BLaER1 (cell line): ENCODE measurements around the gene AGPAT3.
A peak's percentile ranks its signal among the peaks of the same experiment; 100 is the strongest.

Experiments used
- H3K27ac ChIP-seq: shearing (Covaris generic); formaldehyde crosslinking; 2 replicates; pipeline ENCODE4 v1.8.1; 2022
- H3K27me3 ChIP-seq: shearing (Covaris generic); formaldehyde crosslinking; 2 replicates; pipeline ENCODE4 v1.8.1; 2022
- H3K36me3 ChIP-seq: shearing (Covaris generic); formaldehyde crosslinking; 2 replicates; pipeline ENCODE4 v1.8.1; 2022
- H3K4me1 ChIP-seq: shearing (Covaris generic); formaldehyde crosslinking; 2 replicates; pipeline ENCODE4 v1.8.1; 2022
- H3K4me2 ChIP-seq: shearing (Covaris generic); formaldehyde crosslinking; 2 replicates; pipeline ENCODE4 v1.8.1; 2022
- H3K4me3 ChIP-seq: shearing (Covaris generic); formaldehyde crosslinking; 2 replicates; pipeline ENCODE4 v1.8.1; 2022
- H3K9ac ChIP-seq: shearing (Covaris generic); formaldehyde crosslinking; 2 replicates; pipeline ENCODE4 v1.8.1; 2022
- H3K9me3 ChIP-seq: shearing (Covaris generic); formaldehyde crosslinking; 2 replicates; pipeline ENCODE4 v1.8.1; 2022
- H4K20me1 ChIP-seq: shearing (Covaris generic); formaldehyde crosslinking; 2 replicates; pipeline ENCODE4 v1.8.1; 2022
- Cebpa-rat ChIP-seq: shearing (Covaris generic); IDR thresholded peaks from 2 replicates; pipeline ENCODE4 v1.8.1; 2022

AGPAT3 gene

GRCh38 chr21:43937891-43938309 is 72.9 kb downstream of the AGPAT3 start:
- Histone ChIP-seq H3K9me3 (no peaks in the 10 kb centered on the region), H3K4me2 (peak overlapping the region; percentile 98; the same call in 1 of the 2 replicates), H4K20me1 (peaks cover 99% of the 10 kb centered on the region), H3K4me1 (peaks cover 28% of the 10 kb centered on the region), H3K27me3 (no peaks in the 10 kb centered on the region), H3K9ac (no peak overlapping the region), H3K36me3 (peaks cover 9% of the 10 kb centered on the region; the same call in 1 of the 2 replicates), H3K27ac (no peak overlapping the region), H3K4me3 (no peak overlapping the region)
- no peak for TF ChIP-seq Cebpa-rat

- Histone ChIP-seq H4K20me1 (peaks cover 99% of the 10 kb centered on the region), H3K27me3 (no peaks in the 10 kb centered on the region), H3K36me3 (peaks cover 9% of the 10 kb centered on the region; the same call in 1 of the 2 replicates), H3K4me1 (peaks cover 29% of the 10 kb centered on the region), H3K4me2 (peak overlapping the region; percentile 98), H3K4me3 (peak overlapping the region; percentile 60), H3K9me3 (no peaks in the 10 kb centered on the region), H3K9ac (0 out of 2 replicates have a peak overlapping the region, but pooled peaks have one; percentile 46), H3K27ac (peak overlapping the region; percentile 52; the same call in 1 of the 2 replicates)
- TF ChIP-seq Cebpa-rat = no peak
Measured at GRCh38 chr21:43938751-43939442, 73.9 kb downstream of the AGPAT3 start.

- Histone ChIP-seq H3K27ac (no peak overlapping the region), H4K20me1 (peaks cover 99% of the 10 kb centered on the region), H3K4me3 (no peak overlapping the region), H3K9me3 (no peaks in the 10 kb centered on the region), H3K36me3 (peaks cover 9% of the 10 kb centered on the region; the same call in 1 of the 2 replicates), H3K4me1 (peaks cover 37% of the 10 kb centered on the region), H3K4me2 (peak overlapping the region; percentile 98), H3K9ac (no peak overlapping the region), H3K27me3 (no peaks in the 10 kb centered on the region)
- TF ChIP-seq Cebpa-rat = no peak
Measured at GRCh38 chr21:43939443-43940328, 74.7 kb downstream of the AGPAT3 start.

- Histone ChIP-seq H3K9me3 (no peaks in the 10 kb centered on the region), H3K4me1 (peaks cover 41% of the 10 kb centered on the region)
- no peak for TF ChIP-seq Cebpa-rat
Measured at GRCh38 chr21:43940329-43941050, 75.5 kb downstream of the AGPAT3 start.

GRCh38 chr21:43942201-43942600 is 77.2 kb downstream of the AGPAT3 start:
- no peaks in the 10 kb centered on the region; the same call in 1 of the 2 replicates for H3K27me3 ChIP-seq
- H3K4me3 ChIP-seq = no peak overlapping the region
- H3K9me3 ChIP-seq = no peaks in the 10 kb centered on the region
- H3K9ac ChIP-seq = no peak overlapping the region
- H4K20me1 ChIP-seq = peaks cover 99% of the 10 kb centered on the region
- H3K4me2 ChIP-seq = no peak overlapping the region
- peaks cover 14% of the 10 kb centered on the region; the same call in 1 of the 2 replicates for H3K36me3 ChIP-seq
- peaks cover 37% of the 10 kb centered on the region for H3K4me1 ChIP-seq
- H3K27ac ChIP-seq = no peak overlapping the region
- TF ChIP-seq Cebpa-rat = no peak

More at GRCh38 chr21:43940329-43941050, 75.5 kb downstream of the AGPAT3 start:
- peaks cover 99% of the 10 kb centered on the region for H4K20me1 ChIP-seq
- H3K4me2 ChIP-seq = no peak overlapping the region
- H3K4me3 ChIP-seq = no peak overlapping the region
- no peaks in the 10 kb centered on the region for H3K27me3 ChIP-seq
- H3K9ac ChIP-seq = no peak overlapping the region
- peaks cover 9% of the 10 kb centered on the region; the same call in 1 of the 2 replicates for H3K36me3 ChIP-seq
- H3K27ac ChIP-seq = no peak overlapping the region

- TF ChIP-seq Cebpa-rat = no peak
- Histone ChIP-seq H3K4me1 (peaks cover 36% of the 10 kb centered on the region), H3K4me3 (no peak overlapping the region), H3K36me3 (peaks cover 17% of the 10 kb centered on the region; the same call in 1 of the 2 replicates), H3K4me2 (no peak overlapping the region), H3K9me3 (no peaks in the 10 kb centered on the region), H3K27me3 (no peaks in the 10 kb centered on the region; the same call in 1 of the 2 replicates), H4K20me1 (peaks cover 99% of the 10 kb centered on the region), H3K27ac (no peak overlapping the region), H3K9ac (no peak overlapping the region)
Measured at GRCh38 chr21:43942621-43943020, 77.6 kb downstream of the AGPAT3 start.

GRCh38 chr21:43943512-43944077 is 78.6 kb downstream of the AGPAT3 start:
- Histone ChIP-seq H3K27me3 (no peaks in the 10 kb centered on the region; the same call in 1 of the 2 replicates), H3K9me3 (peaks cover 7% of the 10 kb centered on the region), H3K36me3 (peaks cover 22% of the 10 kb centered on the region; the same call in 1 of the 2 replicates), H3K4me1 (peaks cover 30% of the 10 kb centered on the region), H3K27ac (no peak overlapping the region), H3K4me2 (no peak overlapping the region), H3K9ac (no peak overlapping the region), H3K4me3 (no peak overlapping the region), H4K20me1 (peaks cover 99% of the 10 kb centered on the region)
- no peak for TF ChIP-seq Cebpa-rat

- Histone ChIP-seq H3K9ac (no peak overlapping the region), H3K9me3 (peaks cover 13% of the 10 kb centered on the region), H3K4me2 (peak overlapping the region; percentile 26; the same call in 1 of the 2 replicates), H3K27me3 (no peaks in the 10 kb centered on the region; the same call in 1 of the 2 replicates), H3K36me3 (peaks cover 22% of the 10 kb centered on the region; the same call in 1 of the 2 replicates), H3K27ac (no peak overlapping the region), H3K4me3 (no peak overlapping the region), H3K4me1 (peaks cover 30% of the 10 kb centered on the region), H4K20me1 (peaks cover 100% of the 10 kb centered on the region)
- TF ChIP-seq Cebpa-rat = no peak
Measured at GRCh38 chr21:43944078-43944633, 79.1 kb downstream of the AGPAT3 start.
